Left lung (tissue), 10 donors: ENCODE results near the gene FAM98B. TPM values are rescaled to one million over a fixed set of nuclear protein-coding genes. Genes with fewer than 3 reads are reported as not detected.
A peak's percentile ranks its signal among the peaks of the same experiment; 100 is the strongest.

Source experiments
- ATAC-seq: fragments of 200-7000 bp; cut with Tn5 transposase; one replicate; pipeline ENCODE4 v1.9.1; 2020; ENCODE audit warnings: moderate library complexity
- DNase-seq, 4 donors: peaks; one replicate each; pipeline ENCODE4 v3.0.0-alpha.2; 2013 to 2020
- H3K27ac ChIP-seq, 2 donors: fragments of 200-600 bp; sonication (generic) in 1 of 2; one replicate each; pipeline versions ENCODE4 v1.5.0 to v1.8.0; 2020 to 2021
- H3K27me3 ChIP-seq, 2 donors: fragments of 200-600 bp; sonication (generic) in 1 of 2; one replicate each; pipeline versions ENCODE4 v1.5.0 to v1.8.0; 2020 to 2021
- H3K36me3 ChIP-seq, 2 donors: fragments of 200-600 bp; sonication (generic) in 1 of 2; one replicate each; pipeline versions ENCODE4 v1.5.0 to v1.8.0; 2020 to 2021
- H3K4me1 ChIP-seq, 2 donors: fragments of 200-600 bp; one replicate each; pipeline ENCODE4 v1.8.0; 2021
- H3K4me3 ChIP-seq, 2 donors: fragments of 200-600 bp; sonication (generic) in 1 of 2; one replicate each; pipeline versions ENCODE4 v1.5.0 to v1.8.0; 2020 to 2021; ENCODE audit warnings: mild to moderate bottlenecking in 1 of 2
- H3K9me3 ChIP-seq, 2 donors: fragments of 200-600 bp; sonication (generic) in 1 of 2; one replicate each; pipeline versions ENCODE4 v1.5.0 to v1.8.0; 2020 to 2021
- intact Hi-C, 2 donors: fragments of 100-400 bp; cut with DNase I; formaldehyde crosslinking; loops; one replicate each; pipeline versions ENCODE4 v1.11.2 to v1.14.2; 2022
- polyA plus RNA-seq, 6 donors: library from polyadenylated mRNA; unstranded; fragments of 120-200 nt; gene quantifications; one replicate each; pipeline ENCODE4 v1.2.1, GENCODE V29; 2013; ENCODE audit not compliant: insufficient read length in 6 of 6
- total RNA-seq, 2 donors: library from RNA; stranded (reverse); fragmentation: NEBNext Ultra II Directional; extraction: Animal tissue kit (Norgen Biotek cat#: 25700); gene quantifications; one replicate each; pipeline ENCODE4 v1.2.1, GENCODE V29; 2021
- TF ChIP-seq, protein P1 (sequence below), 2 donors: fragments of 200-600 bp; sonication (generic) in 1 of 2; IDR thresholded peaks; one replicate each; pipeline versions ENCODE4 v1.5.0 to v1.8.0; 2021; ENCODE audit warnings: antibody characterized with exemption in 2 of 2
- donor health status: DM: no; HTN: yes; CAD: no.
- donor health status: DM: no; HTN: no; CAD: no.

The FAM98B gene
- total and polyA plus RNA-seq, 8 donors: 16.7 to 65.9 (median 54.3) TPM

GRCh38 chr15:38524156-38524555 lies 70.2 kb downstream of the FAM98B start:
- no peak for ATAC-seq
- intact Hi-C loops: loop anchor here in 1 of 2 donors (10.0 kb wide), 1 partner anchor 61 kb away; no protein-coding TSS in a partner anchor

GRCh38 chr15:38525489-38525888 lies 71.6 kb downstream of the FAM98B start:
- ATAC-seq (no peak), DNase-seq (no peak)
- H3K9me3 ChIP-seq: no peaks in the 10 kb centered on the region
- TF ChIP-seq, protein P1, sequence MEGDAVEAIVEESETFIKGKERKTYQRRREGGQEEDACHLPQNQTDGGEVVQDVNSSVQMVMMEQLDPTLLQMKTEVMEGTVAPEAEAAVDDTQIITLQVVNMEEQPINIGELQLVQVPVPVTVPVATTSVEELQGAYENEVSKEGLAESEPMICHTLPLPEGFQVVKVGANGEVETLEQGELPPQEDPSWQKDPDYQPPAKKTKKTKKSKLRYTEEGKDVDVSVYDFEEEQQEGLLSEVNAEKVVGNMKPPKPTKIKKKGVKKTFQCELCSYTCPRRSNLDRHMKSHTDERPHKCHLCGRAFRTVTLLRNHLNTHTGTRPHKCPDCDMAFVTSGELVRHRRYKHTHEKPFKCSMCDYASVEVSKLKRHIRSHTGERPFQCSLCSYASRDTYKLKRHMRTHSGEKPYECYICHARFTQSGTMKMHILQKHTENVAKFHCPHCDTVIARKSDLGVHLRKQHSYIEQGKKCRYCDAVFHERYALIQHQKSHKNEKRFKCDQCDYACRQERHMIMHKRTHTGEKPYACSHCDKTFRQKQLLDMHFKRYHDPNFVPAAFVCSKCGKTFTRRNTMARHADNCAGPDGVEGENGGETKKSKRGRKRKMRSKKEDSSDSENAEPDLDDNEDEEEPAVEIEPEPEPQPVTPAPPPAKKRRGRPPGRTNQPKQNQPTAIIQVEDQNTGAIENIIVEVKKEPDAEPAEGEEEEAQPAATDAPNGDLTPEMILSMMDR (IDR thresholded peaks at IDR 0.05): no peak
- no peak overlapping the region for H3K4me3 ChIP-seq
- H3K36me3 ChIP-seq: no peaks in the 10 kb centered on the region
- intact Hi-C loops: loop anchor here in 1 of 2 donors (10.0 kb wide), 1 partner anchor 59 kb away; no protein-coding TSS in a partner anchor
- H3K27ac ChIP-seq: no peak overlapping the region
- no peaks in the 10 kb centered on the region for H3K4me1 ChIP-seq
- H3K27me3 ChIP-seq: no peaks in the 10 kb centered on the region

More at GRCh38 chr15:38524156-38524555, 70.2 kb downstream of the FAM98B start:
- DNase-seq: no peak
- no peaks in the 10 kb centered on the region for H3K4me1 ChIP-seq
- H3K36me3 ChIP-seq: no peaks in the 10 kb centered on the region
- no peak overlapping the region for H3K27ac ChIP-seq
- no peaks in the 10 kb centered on the region for H3K9me3 ChIP-seq
- H3K4me3 ChIP-seq: no peak overlapping the region
- TF ChIP-seq, protein P1 (IDR thresholded peaks at IDR 0.05): no peak
- no peaks in the 10 kb centered on the region for H3K27me3 ChIP-seq

DNA sequence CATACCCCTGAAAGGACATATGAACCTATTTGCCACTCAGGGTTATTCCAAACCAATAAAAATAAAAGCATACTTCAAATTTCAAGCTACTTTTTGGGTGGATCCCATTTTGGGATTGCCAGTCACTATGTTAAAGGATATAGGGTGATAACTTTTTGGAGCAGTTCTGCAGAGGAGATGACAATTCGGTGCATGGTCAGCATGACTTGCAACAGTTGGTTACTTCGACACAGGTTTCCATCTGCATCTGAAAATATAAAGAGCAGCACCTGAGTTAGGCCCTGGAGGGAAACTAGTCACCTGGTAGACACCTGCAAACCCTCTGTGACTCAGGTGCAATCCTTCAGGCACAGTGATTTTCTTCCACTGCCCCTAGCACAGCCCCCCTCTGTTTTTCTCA lies 72.2 kb downstream of the FAM98B start:
- TF ChIP-seq, protein P1 (IDR thresholded peaks at IDR 0.05): no peak
- intact Hi-C loops: loop anchor here in 1 of 2 donors (10.0 kb wide), 1 partner anchor 59 kb away; no protein-coding TSS in a partner anchor
- Histone ChIP-seq H3K27me3 (no peaks in the 10 kb centered on the region), H3K9me3 (no peaks in the 10 kb centered on the region), H3K36me3 (no peaks in the 10 kb centered on the region), H3K27ac (no peak overlapping the region), H3K4me3 (no peak overlapping the region), H3K4me1 (no peaks in the 10 kb centered on the region)
- DNase-seq: no peak
- ATAC-seq: no peak

- Histone ChIP-seq H3K27ac (no peak overlapping the region), H3K4me3 (no peak overlapping the region), H3K27me3 (no peaks in the 10 kb centered on the region), H3K4me1 (no peaks in the 10 kb centered on the region), H3K9me3 (no peaks in the 10 kb centered on the region), H3K36me3 (no peaks in the 10 kb centered on the region)
- no peak for DNase-seq
- TF ChIP-seq, protein P1 (IDR thresholded peaks at IDR 0.05): no peak
- intact Hi-C loops: loop anchor here in 1 of 2 donors (10.0 kb wide), 1 partner anchor 57 kb away; no protein-coding TSS in a partner anchor
- ATAC-seq: peak; percentile 27
Measured at GRCh38 chr15:38528294-38528693, 74.4 kb downstream of the FAM98B start.

DNA sequence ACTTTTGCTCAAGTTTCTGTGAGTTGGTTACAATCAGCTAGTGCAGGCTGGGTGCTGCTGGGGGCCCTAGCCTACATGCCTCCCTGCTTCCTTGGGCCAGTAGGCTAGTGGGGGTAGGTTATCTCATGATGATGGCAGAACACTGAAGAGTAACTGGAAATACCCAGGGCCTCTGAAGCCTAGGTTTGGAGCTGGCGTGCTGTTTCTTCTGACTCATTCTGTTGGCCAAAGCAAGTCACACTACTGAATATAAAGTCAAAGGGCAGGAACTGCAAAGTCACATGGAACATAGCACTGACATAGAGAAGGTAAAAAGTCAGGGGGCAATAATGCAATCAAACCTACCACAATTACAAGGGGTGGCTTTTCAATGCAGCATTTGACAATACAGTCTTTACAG lies 76.2 kb downstream of the FAM98B start:
- no peaks in the 10 kb centered on the region for H3K27me3 ChIP-seq
- intact Hi-C loops: no loop called here
- H3K4me3 ChIP-seq: no peak overlapping the region
- ATAC-seq: no peak
- H3K27ac ChIP-seq: no peak overlapping the region
- H3K9me3 ChIP-seq: no peaks in the 10 kb centered on the region
- no peak for DNase-seq
- TF ChIP-seq, protein P1 (IDR thresholded peaks at IDR 0.05): no peak
- H3K36me3 ChIP-seq: no peaks in the 10 kb centered on the region
- H3K4me1 ChIP-seq: no peaks in the 10 kb centered on the region
